Neural cell (in vitro differentiated cells): ENCODE measurements around the gene PREP. TPM values are rescaled to one million over a fixed set of nuclear protein-coding genes. Genes with fewer than 3 reads are reported as not detected.
A peak's percentile ranks its signal among the peaks of the same experiment; 100 is the strongest.

ENCODE experiments used
- H2AFZ ChIP-seq: fragments of 200-600, 300-800 bp; sonication (generic), shearing (Covaris generic); 2 replicates; pipeline ENCODE4 v1.6.0; 2014; ENCODE audit warnings: low read depth, mild to moderate bottlenecking, antibody characterized with exemption, low read length, moderate library complexity
- H3F3A ChIP-seq: fragments of 200-600 bp; shearing (Covaris generic); 2 replicates; pipeline ENCODE4 v1.6.1; 2016; ENCODE audit warnings: mild to moderate bottlenecking, moderate library complexity, mixed read lengths, antibody characterized with exemption, low read length; ENCODE audit not compliant: insufficient read depth, poor library complexity, severe bottlenecking
- H3K27ac ChIP-seq: fragments of 200-600, 300-800 bp; sonication (generic), shearing (Covaris generic); 2 replicates; pipeline ENCODE4 v1.5.1; 2014; ENCODE audit warnings: mild to moderate bottlenecking, low read length, moderate library complexity
- H3K27me3 ChIP-seq: fragments of 300-800, 200-600 bp; sonication (generic), shearing (Covaris generic); 2 replicates; pipeline ENCODE4 v1.6.0; 2014; ENCODE audit warnings: mild to moderate bottlenecking, low read depth, low read length, moderate library complexity; ENCODE audit not compliant: insufficient read depth
- H3K36me3 ChIP-seq: fragments of 300-800, 200-600 bp; sonication (generic), shearing (Covaris generic); 2 replicates; pipeline ENCODE4 v1.5.1; 2014; ENCODE audit warnings: mild to moderate bottlenecking, antibody characterized with exemption, low read length, moderate library complexity; ENCODE audit not compliant: insufficient read depth
- H3K4me2 ChIP-seq: fragments of 300-800, 200-600 bp; sonication (generic), shearing (Covaris generic); 2 replicates; pipeline ENCODE4 v1.6.0; 2014; ENCODE audit warnings: mild to moderate bottlenecking, low read length
- H3K4me3 ChIP-seq: fragments of 300-800, 200-600 bp; sonication (generic), shearing (Covaris generic); 2 replicates; pipeline ENCODE4 v1.5.1; 2014; ENCODE audit warnings: mild to moderate bottlenecking, low read length, moderate library complexity
- H3K79me2 ChIP-seq: fragments of 200-600 bp; shearing (Covaris generic); replicated peaks from 2 replicates; pipeline ENCODE4 v1.6.0; 2014; ENCODE audit warnings: mild to moderate bottlenecking, low read length, moderate library complexity; ENCODE audit not compliant: insufficient read depth
- H3K9ac ChIP-seq: fragments of 300-800, 200-600 bp; sonication (generic), shearing (Covaris generic); 2 replicates; pipeline ENCODE4 v1.6.1; 2016; ENCODE audit warnings: mild to moderate bottlenecking, low read length, mixed read lengths
- H3K9me2 ChIP-seq: fragments of 200-600 bp; shearing (Covaris generic); 2 replicates; pipeline ENCODE4 v1.6.1; 2016; ENCODE audit warnings: mild to moderate bottlenecking, low read length, mixed read lengths; ENCODE audit not compliant: insufficient read depth
- H3K9me3 ChIP-seq: fragments of 200-600, 300-800 bp; sonication (generic), shearing (Covaris generic); 2 replicates; pipeline ENCODE4 v1.6.1; 2016; ENCODE audit warnings: mild to moderate bottlenecking, mixed run types, low read length, moderate library complexity, mixed read lengths
- H4K20me1 ChIP-seq: fragments of 200-600 bp; shearing (Covaris generic); 2 replicates; pipeline ENCODE4 v1.6.1; 2016; ENCODE audit warnings: mild to moderate bottlenecking, mixed run types; ENCODE audit not compliant: insufficient read depth
- CTCF ChIP-seq: fragments of 450-650 bp; IDR thresholded peaks from 2 replicates; pipeline ENCODE4 v1.5.1; 2014; ENCODE audit warnings: antibody characterized with exemption, mild to moderate bottlenecking, moderate library complexity; ENCODE audit not compliant: poor library complexity, severe bottlenecking
- EP300 ChIP-seq: fragments of 450-650 bp; conservative IDR thresholded peaks from 2 replicates; pipeline ENCODE4 v1.6.1; 2014; ENCODE audit warnings: antibody characterized with exemption, mild to moderate bottlenecking, moderate library complexity; ENCODE audit not compliant: poor library complexity, severe bottlenecking
- EZH2 ChIP-seq: fragments of 200-600, 300-800 bp; shearing (Covaris generic), sonication (generic); IDR thresholded peaks from 2 replicates; pipeline ENCODE4 v1.6.1; 2014; ENCODE audit warnings: antibody characterized with exemption, low read length, borderline replicate concordance, mild to moderate bottlenecking; ENCODE audit not compliant: insufficient read depth, poor library complexity, severe bottlenecking
- POLR2AphosphoS5 ChIP-seq: IDR thresholded peaks from 2 replicates; pipeline ENCODE4 v1.6.1; 2012
- RAD21 ChIP-seq: fragments of 450-650 bp; conservative IDR thresholded peaks from 2 replicates; pipeline ENCODE4 v1.6.1; 2014; ENCODE audit warnings: antibody characterized with exemption, mild to moderate bottlenecking, moderate library complexity
- SMC3 ChIP-seq: fragments of 450-650 bp; conservative IDR thresholded peaks from 2 replicates; pipeline ENCODE4 v1.6.1; 2014; ENCODE audit warnings: antibody characterized with exemption, mild to moderate bottlenecking, moderate library complexity; ENCODE audit not compliant: poor library complexity
- TAF1 ChIP-seq: IDR thresholded peaks from 2 replicates; pipeline ENCODE4 v1.6.1; 2012; ENCODE audit warnings: low read depth
- polyA plus RNA-seq: library from polyadenylated mRNA; depleted of rRNA; stranded (reverse); fragments of >200 nt; gene quantifications from 2 replicates; pipeline ENCODE4 v1.2.3, GENCODE V29; 2014

The PREP gene
- polyA plus RNA-seq, 1 donor from 2014 or later, result 24.5 TPM

GRCh38 chr6:105320271-105320670, 82.6 kb downstream of the PREP start:
- H3K27ac ChIP-seq, result peak overlapping the region; percentile 38
- H3K27me3 ChIP-seq, result no peaks in the 10 kb centered on the region
- no peak overlapping the region for H3K4me2 ChIP-seq
- H3K79me2 ChIP-seq, result no peaks in the 10 kb centered on the region
- H4K20me1 ChIP-seq, result no peaks in the 10 kb centered on the region
- H3K9me3 ChIP-seq, result no peaks in the 10 kb centered on the region
- H3K9me2 ChIP-seq, result no peaks in the 10 kb centered on the region
- TF ChIP-seq CTCF (no peak), POLR2AphosphoS5 (peak; percentile 21)
- no peak overlapping the region for H3K4me3 ChIP-seq
- H2AFZ ChIP-seq, result no peak overlapping the region
- H3K9ac ChIP-seq, result no peak overlapping the region
- peaks cover 5% of the 10 kb centered on the region for H3K36me3 ChIP-seq
- H3F3A ChIP-seq, result no peaks in the 10 kb centered on the region

GRCh38 chr6:105319331-105319730, 83.6 kb downstream of the PREP start:
- H3F3A ChIP-seq, result no peaks in the 10 kb centered on the region
- H3K9me2 ChIP-seq, result no peaks in the 10 kb centered on the region
- peaks cover 5% of the 10 kb centered on the region for H3K36me3 ChIP-seq
- no peaks in the 10 kb centered on the region for H3K27me3 ChIP-seq
- no peak overlapping the region for H3K4me3 ChIP-seq
- no peak overlapping the region for H3K4me2 ChIP-seq
- no peaks in the 10 kb centered on the region for H3K79me2 ChIP-seq
- H3K9me3 ChIP-seq, result no peaks in the 10 kb centered on the region
- TF ChIP-seq EP300 (no peak), SMC3 (no peak), POLR2AphosphoS5 (no peak), CTCF (no peak), EZH2 (no peak)
- H3K27ac ChIP-seq, result no peak overlapping the region
- no peak overlapping the region for H2AFZ ChIP-seq
- no peak overlapping the region for H3K9ac ChIP-seq
- H4K20me1 ChIP-seq, result no peaks in the 10 kb centered on the region

GRCh38 chr6:105318660-105319059, 84.2 kb downstream of the PREP start:
- no peaks in the 10 kb centered on the region for H3K9me2 ChIP-seq
- no peak overlapping the region for H3K4me2 ChIP-seq
- no peaks in the 10 kb centered on the region for H3K27me3 ChIP-seq
- TF ChIP-seq TAF1 (no peak), RAD21 (no peak), POLR2AphosphoS5 (no peak)
- H3K27ac ChIP-seq, result no peak overlapping the region
- no peak overlapping the region for H3K9ac ChIP-seq
- no peaks in the 10 kb centered on the region for H3F3A ChIP-seq
- peaks cover 5% of the 10 kb centered on the region for H3K36me3 ChIP-seq
- no peak overlapping the region for H3K4me3 ChIP-seq
- H3K79me2 ChIP-seq, result no peaks in the 10 kb centered on the region
- H3K9me3 ChIP-seq, result no peaks in the 10 kb centered on the region
- no peaks in the 10 kb centered on the region for H4K20me1 ChIP-seq
- H2AFZ ChIP-seq, result no peak overlapping the region
